A549 (cell line): ENCODE data around the gene TNIP2. TPM values are rescaled to one million over a fixed set of nuclear protein-coding genes. Genes with fewer than 3 reads are reported as not detected.
A peak's percentile ranks its signal among the peaks of the same experiment; 100 is the strongest.
"Not testable (repeated sequence)": the region's sequence is repeated elsewhere in the genome, so short reads cannot be mapped to it uniquely, and the experiment has no call there.

ENCODE experiments used
- ATAC-seq, 2 experiments: fragments of 200-7000 bp in 1 of 2; fragments of >200 bp in 1 of 2; cut with Nextera tagmentation in 1 of 2; cut with Tn5 transposase in 1 of 2; 3 replicates each; pipeline versions ENCODE4 v1.8.0 to v1.9.1; 2018 to 2020; ENCODE audit warnings: mild to moderate bottlenecking in 1 of 2, moderate library complexity in 1 of 2
- CTCF ChIA-PET: fragments of 300-600 bp; sonication (Branson Sonifier 250); formaldehyde crosslinking; extraction: SDS; loops from one replicate; lab custom pipeline; 2021; ENCODE audit warnings: antibody characterized with exemption, inconsistent platforms; lab: Yijun Ruan, JAX
- POLR2A ChIA-PET: fragments of 350-600 bp; formaldehyde crosslinking; extraction: SDS; loops from one replicate; lab custom pipeline; 2021; ENCODE audit warnings: antibody characterized with exemption, inconsistent platforms; lab: Yijun Ruan, JAX
- DNase-seq, 2 experiments: peaks; one replicate each; pipeline versions ENCODE4 v3.0.0 to v3.0.0-alpha.2; 2011 to 2016; ENCODE audit warnings: low read depth in 1 of 2, low spot score in 1 of 2
- FAIRE-seq: peaks from 2 replicates; lab custom pipeline; 2011; peaks lifted over from hg19 to GRCh38; lab: Jason Lieb, UNC
- H3K27ac ChIP-seq, 2 experiments: fragments of >200 bp; sonication (Bioruptor Twin); formaldehyde crosslinking; 3 replicates each; pipeline ENCODE4 v1.5.1; 2016 to 2017
- H3K4me1 ChIP-seq: fragments of >200 bp; sonication (Bioruptor Twin); formaldehyde crosslinking; 3 replicates; pipeline ENCODE4 v1.6.1; 2016
- H3K4me2 ChIP-seq: fragments of >200 bp; sonication (Bioruptor Twin); formaldehyde crosslinking; 3 replicates; pipeline ENCODE4 v1.6.1; 2016
- H3K4me3 ChIP-seq: fragments of >200 bp; sonication (Bioruptor Twin); formaldehyde crosslinking; 3 replicates; pipeline ENCODE4 v1.5.1; 2016
- H3K9me3 ChIP-seq: fragments of >200 bp; sonication (Bioruptor Twin); formaldehyde crosslinking; 3 replicates; pipeline ENCODE4 v1.6.1; 2016
- CBX2 ChIP-seq: fragments of 200-600 bp; sonication (generic); IDR thresholded peaks from 2 replicates; pipeline ENCODE4 v1.6.1; 2016; ENCODE audit warnings: low read depth, mild to moderate bottlenecking, borderline replicate concordance
- CHD2 ChIP-seq: fragments of 150-350 bp; IDR thresholded peaks from 2 replicates; pipeline ENCODE4 v1.6.1; 2014; ENCODE audit warnings: low read length; ENCODE audit not compliant: partially characterized antibody
- FOSL2 ChIP-seq, 2 experiments: fragments of 450-650 bp in 1 of 2; fragments of >200 bp in 1 of 2; sonication (Bioruptor Twin) in 1 of 2; formaldehyde crosslinking; IDR thresholded peaks; 2 replicates each; pipeline versions ENCODE4 v1.5.0 to v1.6.1; 2016 to 2020; ENCODE audit warnings: mild to moderate bottlenecking in 1 of 2, moderate library complexity in 1 of 2
- GATA3 ChIP-seq: IDR thresholded peaks from 2 replicates; pipeline ENCODE4 v1.6.1; 2012; ENCODE audit warnings: borderline replicate concordance
- HDAC2 ChIP-seq: fragments of 200-600 bp; sonication (generic); IDR thresholded peaks from 2 replicates; pipeline ENCODE4 v1.6.1; 2016
- HOXA7 ChIP-seq: fragments of 250-450 bp; sonication (Bioruptor Pico); IDR thresholded peaks from 2 replicates; pipeline ENCODE4 v1.5.0; 2020; ENCODE audit warnings: mild to moderate bottlenecking, moderate library complexity
- JUN ChIP-seq, 2 experiments: fragments of >200 bp; sonication (Bioruptor Twin); formaldehyde crosslinking; IDR thresholded peaks; 2 replicates in 1 of 2; 3 replicates in 1 of 2; pipeline ENCODE4 v1.6.1; 2016 to 2017
- JUNB ChIP-seq: fragments of >200 bp; sonication (Bioruptor Twin); formaldehyde crosslinking; IDR thresholded peaks from 2 replicates; pipeline ENCODE4 v1.6.1; 2016
- NFE2L2 ChIP-seq: fragments of 150-350 bp; conservative IDR thresholded peaks from 2 replicates; pipeline ENCODE4 v1.6.1; 2014; ENCODE audit warnings: low read length
- NR3C1 ChIP-seq: fragments of >200 bp; sonication (Bioruptor Twin); formaldehyde crosslinking; IDR thresholded peaks from 3 replicates; pipeline ENCODE4 v1.6.1; 2017
- SMC3 ChIP-seq: fragments of >200 bp; sonication (Bioruptor Twin); formaldehyde crosslinking; IDR thresholded peaks from 3 replicates; pipeline ENCODE4 v1.6.1; 2018; ENCODE audit warnings: inconsistent platforms
- TP53 ChIP-seq: fragments of 250-450 bp; sonication (Bioruptor Pico); IDR thresholded peaks from 2 replicates; pipeline ENCODE4 v1.5.0; 2021; ENCODE audit warnings: mild to moderate bottlenecking, moderate library complexity
- ZC3H11A ChIP-seq: fragments of 450-650 bp; IDR thresholded peaks from 2 replicates; pipeline ENCODE4 v1.6.1; 2014; ENCODE audit warnings: antibody characterized with exemption, mild to moderate bottlenecking
- ZSCAN20 ChIP-seq: fragments of 250-450 bp; sonication (Bioruptor Pico); IDR thresholded peaks from 2 replicates; pipeline ENCODE4 v1.8.0; 2022; ENCODE audit warnings: mild to moderate bottlenecking, moderate library complexity
- WGBS: methylation state at CpG from one replicate; pipeline ENCODE4 v1.1.6; 2017; ENCODE audit errors: missing lambda C conversion rate; 5-methylcytosine and 5-hydroxymethylcytosine counted together
- polyA plus RNA-seq, 4 experiments: library from polyadenylated mRNA; depleted of rRNA in 3 of 4; stranded (reverse); fragments of >200 nt; fragmentation: RNase III in 1 of 4; extraction: RNeasy Plus Mini Kit Qiagen cat#74134 plus additional on column Dnase treatment in 1 of 4; gene quantifications; 2 replicates in 3 of 4; 3 replicates in 1 of 4; pipeline ENCODE4 v1.2.3, GENCODE V29; 2011 to 2017

TNIP2 gene
- polyA plus RNA-seq, 2 of the 4 experiments (the other 2 are of a cell fraction), result 20.0 to 27.9 TPM

- Histone ChIP-seq H3K27ac (no peak overlapping the region), H3K4me3 (no peak overlapping the region), H3K4me2 (no peak overlapping the region), H3K9me3 (no peaks in the 10 kb centered on the region), H3K4me1 (no peaks in the 10 kb centered on the region)
- ChIA-PET CTCF (interaction anchor here (0.7 to 1.2 kb wide), 2 partner anchors 33 to 85 kb away, joined by 3 read pairs; no protein-coding TSS in a partner anchor), POLR2A (no interaction called here)
- DNase-seq (no peak), ATAC-seq (no peak), FAIRE-seq (no peak)
- TF ChIP-seq ZSCAN20 (CRISPR knock-in tag) (no peak), CBX2 (no peak), SMC3 (no peak), JUN (IDR thresholded peaks at IDR 0.05) (no peak), NR3C1 (no peak), HOXA7 (CRISPR knock-in tag) (no peak), HDAC2 (no peak), GATA3 (no peak), NFE2L2 (no peak), CHD2 (no peak)
- WGBS, result 73% methylated on average over 5 of the region's 5 CpGs
Observed at GRCh38 chr4:2767046-2767704, 11.0 kb upstream of the TNIP2 start.

- CTCF ChIA-PET, result interaction anchor here (0.6 to 1.2 kb wide), 2 partner anchors 16 to 34 kb away, joined by 3 read pairs; no protein-coding TSS in a partner anchor
- Histone ChIP-seq H3K9me3 (no peaks in the 10 kb centered on the region), H3K4me3 (no peak overlapping the region), H3K4me2 (no peak overlapping the region), H3K4me1 (peaks cover 10% of the 10 kb centered on the region), H3K27ac (no peak overlapping the region)
- FAIRE-seq, result no peak
- no peak for TF ChIP-seq ZC3H11A
- WGBS, result 86% methylated on average over 12 of the region's 12 CpGs
- ATAC-seq, result no peak
- no peak for DNase-seq
- POLR2A ChIA-PET, result no interaction called here
Observed at GRCh38 chr4:2765832-2766526, 9.8 kb upstream of the TNIP2 start.

- H3K4me2 ChIP-seq, result peak overlapping the region; percentile 63
- TF ChIP-seq GATA3 (no peak), JUNB (no peak), TP53 (no peak), FOSL2 (IDR thresholded peaks at IDR 0.05) (no peak), FOSL2 (CRISPR knock-in tag; IDR thresholded peaks at IDR 0.05) (no peak)
- FAIRE-seq (no peak), DNase-seq (no peak), ATAC-seq (no peak)
- peak overlapping the region; percentile 74 to 88; a peak in 5 of 6 replicates for H3K27ac ChIP-seq
- peaks cover 13% of the 10 kb centered on the region for H3K4me1 ChIP-seq
- WGBS, result 90% methylated on average over 15 of the region's 23 CpGs
- ChIA-PET POLR2A (interaction anchor here (1.5 kb wide), 1 partner anchor 172 kb away, joined by 6 read pairs; no protein-coding TSS in a partner anchor), CTCF (interaction anchor here (0.6 to 2.5 kb wide), 29 partner anchors 11 to 276 kb away, joined by 3 to 14 read pairs (median 3); no protein-coding TSS in a partner anchor)
- no peaks in the 10 kb centered on the region for H3K9me3 ChIP-seq
- peak overlapping the region; percentile 50; the same call in 2 of the 3 replicates for H3K4me3 ChIP-seq
Observed at GRCh38 chr4:2763511-2763967, 7.4 kb upstream of the TNIP2 start.

- WGBS, result 90% methylated on average over 23 of the region's 42 CpGs
- ATAC-seq, H3K9me3 ChIP-seq, H3K4me2 ChIP-seq, H3K4me3 ChIP-seq, POLR2A ChIA-PET, FAIRE-seq, DNase-seq, H3K27ac ChIP-seq: not testable (repeated sequence)
- peaks cover 13% of the 10 kb centered on the region for H3K4me1 ChIP-seq
- CTCF ChIA-PET, result interaction anchor here (0.7 to 2.5 kb wide), 21 partner anchors 8 to 344 kb away, joined by 3 to 14 read pairs (median 3); no protein-coding TSS in a partner anchor
Observed at GRCh38 chr4:2762486-2763370, 6.6 kb upstream of the TNIP2 start.
